K562 (cell line): Measurements from ENCODE around the gene ACE. TPM values are rescaled to one million over a fixed set of nuclear protein-coding genes. Genes with fewer than 3 reads are reported as not detected.

Experiments used
- ATAC-seq: fragments of 200-7000 bp; cut with Tn5 transposase; 3 replicates; pipeline ENCODE4 v1.9.1; 2020; ENCODE audit warnings: moderate library complexity
- BruUV-seq: library from RNA; stranded (reverse); fragments of 400-500 nt; replicated peaks from 2 replicates; lab custom pipeline; 2021; lab: Mats Ljungman, UMichigan
- CTCF ChIA-PET: fragments of 300-600 bp; formaldehyde crosslinking; extraction: SDS; loops from one replicate; lab custom pipeline; 2021; ENCODE audit warnings: low intra/inter-chr PET ratio; lab: Yijun Ruan, JAX
- POLR2A ChIA-PET: fragments of 300-600, 350-650 bp; sonication (Branson Sonifier 250); formaldehyde crosslinking; extraction: SDS; loops from one replicate; lab custom pipeline; 2021; ENCODE audit warnings: antibody characterized with exemption, inconsistent platforms; lab: Yijun Ruan, JAX
- DNase-seq, 4 experiments: peaks; one replicate each; pipeline versions ENCODE4 v3.0.0 to v3.0.0-alpha.2; 2011 to 2018; ENCODE audit warnings: low spot score in 3 of 4, mixed read lengths in 3 of 4; ENCODE audit errors: extremely low read depth in 1 of 4
- FAIRE-seq: peaks from 2 replicates; lab custom pipeline; 2011; peaks lifted over from hg19 to GRCh38; lab: Jason Lieb, UNC
- H2AFZ ChIP-seq: 2 replicates; pipeline ENCODE4 v1.6.0; 2011; ENCODE audit warnings: low read depth, low read length, control low read depth, inconsistent platforms
- H3K27ac ChIP-seq: fragments of 200-600 bp; 3 replicates; pipeline ENCODE4 v1.8.0; 2011; ENCODE audit warnings: low read depth, mild to moderate bottlenecking, control low read depth, inconsistent platforms, low read length, moderate library complexity, mixed read lengths; ENCODE audit errors: extremely low read depth
- H3K27me3 ChIP-seq, 2 experiments: fragments of 300-600 bp in 1 of 2; 2 replicates in 1 of 2; 3 replicates in 1 of 2; pipeline versions ENCODE4 v1.6.0 to v1.8.0; 2011; ENCODE audit warnings: inconsistent platforms in 2 of 2, low read length in 2 of 2, mild to moderate bottlenecking in 1 of 2, mixed read lengths in 1 of 2, moderate library complexity in 1 of 2; ENCODE audit not compliant: control insufficient read depth in 2 of 2, insufficient read depth in 2 of 2
- H3K36me3 ChIP-seq: fragments of 300-600 bp; 3 replicates; pipeline ENCODE4 v1.8.0; 2011; ENCODE audit warnings: mild to moderate bottlenecking, low read length, inconsistent platforms; ENCODE audit not compliant: control insufficient read depth, insufficient read depth
- H3K4me1 ChIP-seq, 2 experiments: fragments of 200-600 bp in 1 of 2; replicated peaks in 1 of 2; 2 replicates in 1 of 2; 3 replicates in 1 of 2; pipeline versions ENCODE4 v1.5.1 to v1.8.0; 2011; ENCODE audit warnings: inconsistent platforms in 2 of 2, low read length in 2 of 2, mild to moderate bottlenecking in 1 of 2, mixed read lengths in 1 of 2, moderate library complexity in 1 of 2; ENCODE audit not compliant: control insufficient read depth in 2 of 2, insufficient read depth in 2 of 2
- H3K4me2 ChIP-seq: 2 replicates; pipeline ENCODE4 v1.6.1; 2011; ENCODE audit warnings: low read length, control low read depth, inconsistent platforms, mixed read lengths; ENCODE audit not compliant: insufficient read depth
- H3K4me3 ChIP-seq: fragments of 200-600 bp; sonication (generic), shearing (Covaris generic); 2 replicates; pipeline ENCODE4 v1.5.1; 2016; ENCODE audit warnings: control low read depth, inconsistent platforms
- H3K79me2 ChIP-seq: fragments of 200-600 bp; 3 replicates; pipeline ENCODE4 v1.8.0; 2011; ENCODE audit warnings: low read length, inconsistent platforms; ENCODE audit not compliant: control insufficient read depth, insufficient read depth
- H3K9ac ChIP-seq, 2 experiments: 2 replicates each; pipeline versions ENCODE4 v1.6.0 to v1.6.1; 2011; ENCODE audit warnings: low read depth in 2 of 2, low read length in 2 of 2, control low read depth in 1 of 2, inconsistent platforms in 1 of 2, mild to moderate bottlenecking in 1 of 2, mixed read lengths in 1 of 2; ENCODE audit not compliant: insufficient read depth in 1 of 2
- H3K9me1 ChIP-seq: one replicate; pipeline ENCODE4 v1.6.0; 2011; ENCODE audit warnings: inconsistent platforms, mild to moderate bottlenecking, low read length, moderate library complexity; ENCODE audit not compliant: control insufficient read depth, insufficient read depth
- H3K9me3 ChIP-seq: replicated peaks from 2 replicates; pipeline ENCODE4 v1.5.1; 2011; ENCODE audit warnings: low read depth, low read length, inconsistent platforms; ENCODE audit not compliant: control insufficient read depth, insufficient read depth
- H4K20me1 ChIP-seq: replicated peaks from 2 replicates; pipeline ENCODE4 v1.6.1; 2011; ENCODE audit warnings: low read length, inconsistent platforms, mixed read lengths; ENCODE audit not compliant: control insufficient read depth, insufficient read depth
- ZBTB7A ChIP-seq: IDR thresholded peaks from 2 replicates; pipeline ENCODE4 v1.6.1; 2011; ENCODE audit warnings: low read depth, mild to moderate bottlenecking, low read length, moderate library complexity, borderline replicate concordance; ENCODE audit not compliant: control insufficient read depth
- WGBS: fragments of 100-300 bp; shearing (Covaris generic); methylation state at CpG from one replicate; pipeline ENCODE4 v1.1.6; 2016; ENCODE audit warnings: low coverage, mixed read lengths; ENCODE audit not compliant: insufficient coverage; ENCODE audit errors: missing lambda C conversion rate; 5-methylcytosine and 5-hydroxymethylcytosine counted together
- in situ Hi-C: fragments of 300-500 bp; cut with MboI; formaldehyde crosslinking; loops from 4 replicates; pipeline ENCODE4 v1.15.0; 2018; ENCODE audit warnings: inconsistent platforms, mixed read lengths
- intact Hi-C: fragments of 100-400 bp; cut with micrococcal nuclease; formaldehyde crosslinking; loops from 2 replicates; pipeline ENCODE4 v1.14.2; 2022
- polyA plus RNA-seq, 8 experiments: library from polyadenylated mRNA; depleted of rRNA in 4 of 8; stranded (reverse) in 5 of 8; unstranded in 3 of 8; fragments of >200 nt; fragmentation: Nextera tagmentation in 2 of 8; fragmentation: Illumina TruSeq in 1 of 8; extraction: Ambion mirVana in 2 of 8; extraction: Trizol in 1 of 8; gene quantifications; 2 replicates each; pipeline versions ENCODE4 v1.2.1 to v1.2.3, GENCODE V29; 2011 to 2014; ENCODE audit warnings: inconsistent platforms in 1 of 8, missing spikeins in 1 of 8
- total RNA-seq, 7 experiments: library from RNA; depleted of rRNA in 6 of 7; stranded (reverse); fragments of >200 nt in 6 of 7; fragmentation: Illumina TruSeq in 2 of 7; extraction: Trizol in 2 of 7; gene quantifications; 2 replicates each; pipeline versions ENCODE4 v1.2.1 to v1.2.3, GENCODE V29; 2011 to 2021; ENCODE audit warnings: low replicate concordance in 1 of 7
- TF ChIP-seq, protein P1 (sequence below), 2 experiments: fragments of 150-350 bp in 1 of 2; IDR thresholded peaks; 2 replicates each; pipeline ENCODE4 v1.6.1; 2012 to 2016; ENCODE audit warnings: low read depth in 2 of 2, low read length in 2 of 2, mild to moderate bottlenecking in 1 of 2, moderate library complexity in 1 of 2

ACE gene
- total and polyA plus RNA-seq, 9 of the 15 experiments (the other 6 are each of a cell fraction or from before 2014, with no cell fraction given) = 0.07 to 2.5 (median 0.47) TPM; not detected in 1

DNA sequence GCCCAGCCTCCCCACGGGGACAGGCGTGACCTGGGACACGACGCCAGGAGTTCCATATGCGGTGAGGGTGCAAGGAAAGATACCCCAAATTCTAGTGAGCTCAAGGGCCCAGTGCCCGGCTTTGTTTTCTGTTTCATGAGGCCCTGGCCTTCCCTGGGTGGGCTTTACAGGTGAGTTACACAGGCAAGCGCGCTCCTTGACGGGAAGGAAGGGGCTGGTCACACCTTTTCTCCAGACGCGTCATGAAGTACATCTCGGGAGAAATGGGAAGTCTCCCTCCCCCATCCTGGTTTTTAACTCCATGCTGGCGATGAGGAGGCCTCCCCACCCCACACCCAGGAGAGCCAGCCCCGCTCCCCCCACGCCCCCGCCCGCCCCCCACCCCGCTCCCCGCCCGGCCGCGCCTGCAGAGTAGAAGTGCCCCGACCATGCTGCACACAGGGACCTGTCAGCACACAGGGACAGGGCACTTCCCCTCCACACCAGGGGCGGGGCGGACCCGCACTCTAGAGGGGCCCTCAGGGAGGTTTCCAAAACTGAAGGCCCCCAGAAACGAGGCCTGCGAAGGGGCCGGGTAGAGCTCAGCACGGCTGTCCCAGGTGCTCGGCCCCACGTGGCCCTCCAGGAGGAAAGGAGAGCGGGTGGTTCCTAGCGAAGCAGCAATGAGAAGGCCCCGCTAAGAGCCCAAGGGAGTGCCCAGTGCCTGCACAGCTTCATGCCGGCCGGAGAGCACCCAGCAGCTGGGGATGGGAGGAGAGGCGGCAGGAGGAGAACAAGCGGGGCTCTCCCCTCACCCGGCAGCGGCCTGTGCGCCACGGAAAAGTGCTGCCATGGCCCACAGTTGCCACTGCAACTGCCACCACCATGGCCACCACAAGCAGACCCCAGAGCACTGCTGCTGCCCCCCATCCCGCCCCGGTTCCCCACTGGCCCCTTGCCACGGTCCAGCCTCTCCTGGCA is 38.5 kb upstream of the ACE start:
- ChIA-PET CTCF (no interaction called here), POLR2A (interaction anchor here (0.6 to 1.2 kb wide), 2 partner anchors 12 to 15 kb away, joined by 3 to 5 read pairs; no protein-coding TSS in a partner anchor)
- H4K20me1 ChIP-seq = peaks cover 7% of the 10 kb centered on the region; the same call in 1 of the 2 replicates
- ATAC-seq (no peak), FAIRE-seq (no peak), DNase-seq (no peak)
- H3K4me1 ChIP-seq = peaks cover 52 to 88% of the 10 kb centered on the region in 2 experiments
- H3K9me1 ChIP-seq = peaks cover 11% of the 10 kb centered on the region
- WGBS = 91% methylated on average over 21 of the region's 46 CpGs
- H3K4me3 ChIP-seq = no peak overlapping the region
- H3K79me2 ChIP-seq = peaks cover 9% of the 10 kb centered on the region; the same call in 1 of the 3 replicates
- no peak overlapping the region for H2AFZ ChIP-seq
- TF ChIP-seq ZBTB7A = peak; percentile 0; the same call in 1 of the 2 replicates
- TF ChIP-seq, protein P1, sequence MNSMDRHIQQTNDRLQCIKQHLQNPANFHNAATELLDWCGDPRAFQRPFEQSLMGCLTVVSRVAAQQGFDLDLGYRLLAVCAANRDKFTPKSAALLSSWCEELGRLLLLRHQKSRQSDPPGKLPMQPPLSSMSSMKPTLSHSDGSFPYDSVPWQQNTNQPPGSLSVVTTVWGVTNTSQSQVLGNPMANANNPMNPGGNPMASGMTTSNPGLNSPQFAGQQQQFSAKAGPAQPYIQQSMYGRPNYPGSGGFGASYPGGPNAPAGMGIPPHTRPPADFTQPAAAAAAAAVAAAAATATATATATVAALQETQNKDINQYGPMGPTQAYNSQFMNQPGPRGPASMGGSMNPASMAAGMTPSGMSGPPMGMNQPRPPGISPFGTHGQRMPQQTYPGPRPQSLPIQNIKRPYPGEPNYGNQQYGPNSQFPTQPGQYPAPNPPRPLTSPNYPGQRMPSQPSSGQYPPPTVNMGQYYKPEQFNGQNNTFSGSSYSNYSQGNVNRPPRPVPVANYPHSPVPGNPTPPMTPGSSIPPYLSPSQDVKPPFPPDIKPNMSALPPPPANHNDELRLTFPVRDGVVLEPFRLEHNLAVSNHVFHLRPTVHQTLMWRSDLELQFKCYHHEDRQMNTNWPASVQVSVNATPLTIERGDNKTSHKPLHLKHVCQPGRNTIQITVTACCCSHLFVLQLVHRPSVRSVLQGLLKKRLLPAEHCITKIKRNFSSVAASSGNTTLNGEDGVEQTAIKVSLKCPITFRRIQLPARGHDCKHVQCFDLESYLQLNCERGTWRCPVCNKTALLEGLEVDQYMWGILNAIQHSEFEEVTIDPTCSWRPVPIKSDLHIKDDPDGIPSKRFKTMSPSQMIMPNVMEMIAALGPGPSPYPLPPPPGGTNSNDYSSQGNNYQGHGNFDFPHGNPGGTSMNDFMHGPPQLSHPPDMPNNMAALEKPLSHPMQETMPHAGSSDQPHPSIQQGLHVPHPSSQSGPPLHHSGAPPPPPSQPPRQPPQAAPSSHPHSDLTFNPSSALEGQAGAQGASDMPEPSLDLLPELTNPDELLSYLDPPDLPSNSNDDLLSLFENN (IDR thresholded peaks at IDR 0.05; ENCODE audit: low read depth in 2 of 2, low read length in 2 of 2) = no peak
- peaks cover 24% of the 10 kb centered on the region; the same call in 1 of the 3 replicates for H3K36me3 ChIP-seq
- in situ Hi-C loops = loop anchor here (25.0 kb wide), 1 partner anchor 399 kb away; the partner anchor contains the start of genes FTSJ3, PSMC5 and SMARCD2
- H3K4me2 ChIP-seq = no peak overlapping the region
- H3K27ac ChIP-seq = no peak overlapping the region
- BruUV-seq = no TSS peak
- H3K9me3 ChIP-seq = no peaks in the 10 kb centered on the region
- H3K9ac ChIP-seq = no peak overlapping the region
- H3K27me3 ChIP-seq = no peaks in the 10 kb centered on the region
- intact Hi-C loops = loop anchor here (10.0 kb wide), 1 partner anchor 406 kb away; the partner anchor contains the start of gene SMARCD2
